Epithelial cell of proximal tubule (primary cell): ENCODE results near the gene CDS2. TPM values are rescaled to one million over a fixed set of nuclear protein-coding genes. Genes with fewer than 3 reads are reported as not detected.

Source experiments
- DNase-seq: peaks from one replicate; pipeline ENCODE4 v3.0.0-alpha.2; 2011; ENCODE audit warnings: low read depth
- H3K4me3 ChIP-seq: 2 replicates; pipeline ENCODE4 v1.5.1; 2011; ENCODE audit warnings: low read depth, mild to moderate bottlenecking, low read length
- CTCF ChIP-seq: conservative IDR thresholded peaks from 2 replicates; pipeline ENCODE4 v1.5.1; 2012; ENCODE audit warnings: low read depth, mild to moderate bottlenecking, low read length
- total RNA-seq: library from RNA; depleted of rRNA; stranded (reverse); fragments of >200 nt; gene quantifications from 2 replicates; pipeline ENCODE4 v1.2.3, GENCODE V29; 2015

Gene CDS2
- total RNA-seq, 1 donor from 2014 or later = 18.7 TPM

- no peak overlapping the region for H3K4me3 ChIP-seq
- DNase-seq = no peak
- peak; percentile 95 for TF ChIP-seq CTCF
Measured at GRCh38 chr20:5205348-5206210, 78.8 kb downstream of the CDS2 start.

- no peak for TF ChIP-seq CTCF
- DNase-seq = no peak
- H3K4me3 ChIP-seq = no peak overlapping the region
Measured at GRCh38 chr20:5207138-5207537, 80.3 kb downstream of the CDS2 start.

GRCh38 chr20:5211803-5212714 lies 85.3 kb downstream of the CDS2 start:
- TF ChIP-seq CTCF = no peak
- DNase-seq = no peak
- no peak overlapping the region for H3K4me3 ChIP-seq

- no peak overlapping the region for H3K4me3 ChIP-seq
- no peak for TF ChIP-seq CTCF
- no peak for DNase-seq
Measured at GRCh38 chr20:5212907-5213487, 86.2 kb downstream of the CDS2 start.

GRCh38 chr20:5214826-5215225 lies 88.0 kb downstream of the CDS2 start:
- DNase-seq = no peak
- H3K4me3 ChIP-seq = no peak overlapping the region
- peak; percentile 11 for TF ChIP-seq CTCF

GRCh38 chr20:5215672-5216304 lies 89.0 kb downstream of the CDS2 start:
- DNase-seq = no peak

More at GRCh38 chr20:5215672-5216304, 89.0 kb downstream of the CDS2 start:
- TF ChIP-seq CTCF = no peak
- no peak overlapping the region for H3K4me3 ChIP-seq
